DMS 273 treated with DMSO at 0.1 percent for 48 hours (cell line): ENCODE measurements around the gene DNTT.

Source experiments
- DNase-seq: peaks from one replicate; lab custom pipeline; 2025; lab: John Stamatoyannopoulos, UW

DNTT gene

DNA sequence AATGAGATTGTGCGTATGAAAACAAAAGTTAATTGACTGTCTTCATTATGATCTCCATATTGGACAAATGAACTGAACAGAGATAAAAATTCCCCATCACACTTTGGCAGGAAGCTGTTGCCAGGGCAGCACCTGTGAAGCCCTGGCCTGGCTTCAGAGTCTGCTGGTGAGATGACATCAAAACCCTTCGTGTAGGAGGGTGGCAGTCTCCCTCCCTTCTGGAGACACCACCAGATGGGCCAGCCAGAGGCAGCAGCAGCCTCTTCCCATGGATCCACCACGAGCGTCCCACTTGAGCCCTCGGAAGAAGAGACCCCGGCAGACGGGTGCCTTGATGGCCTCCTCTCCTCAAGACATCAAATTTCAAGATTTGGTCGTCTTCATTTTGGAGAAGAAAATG is at the start of gene DNTT:
Gene DNTT (plus strand): TSS at position 205 of the 400 bp plus-strand sequence. CDS start 64 bp downstream, at position 269.
- DNase-seq: no peak

GRCh38 chr10:96254976-96255375 is 49.3 kb upstream of the DNTT start:
- DNase-seq: no peak

- DNase-seq: peak; percentile 50
These were observed 48.5 kb upstream of the DNTT start for GRCh38 chr10:96255549-96256333.

DNA sequence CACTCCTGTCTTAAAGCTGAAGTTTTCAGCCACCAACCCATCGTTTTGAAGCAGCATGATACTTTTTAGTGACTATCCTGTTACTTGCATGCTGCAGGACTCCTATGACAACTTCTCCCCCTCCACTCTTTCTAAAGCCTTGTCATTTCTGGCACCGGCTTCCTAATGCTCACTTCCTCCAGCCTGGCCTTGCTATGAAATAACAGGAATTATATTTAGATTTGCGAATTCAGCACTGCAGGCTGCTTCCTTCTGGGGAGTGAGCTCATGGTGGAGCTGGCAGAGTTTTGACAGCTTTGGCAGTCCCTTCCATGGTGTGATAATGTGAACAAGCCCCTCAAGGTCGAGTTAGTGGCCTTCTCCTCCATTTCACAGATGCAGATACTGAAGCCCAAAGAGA is 46.3 kb upstream of the DNTT start:
- DNase-seq: no peak

DNA sequence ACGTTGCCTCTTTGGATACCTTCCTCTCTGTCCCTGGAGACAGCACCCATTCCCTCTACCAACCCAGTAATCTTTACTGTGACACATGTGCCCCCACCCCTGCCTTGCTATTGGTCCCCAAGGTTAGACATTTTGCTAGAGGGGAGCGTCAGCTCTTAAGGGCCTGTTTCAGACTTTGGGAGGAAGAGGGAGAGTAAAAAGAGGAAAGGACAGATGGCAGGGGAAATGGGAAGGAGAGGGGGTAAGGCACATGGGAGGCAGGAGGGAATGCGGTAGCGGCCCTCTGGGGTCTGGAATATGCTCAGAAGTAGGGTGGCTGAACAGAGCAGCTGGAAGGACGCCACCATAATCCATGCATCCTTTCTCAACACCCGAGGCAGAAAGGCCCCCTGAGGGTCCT is 45.1 kb upstream of the DNTT start:
- no peak for DNase-seq

GRCh38 chr10:96260014-96260413 is 44.2 kb upstream of the DNTT start:
- DNase-seq: peak; percentile 29

DNA sequence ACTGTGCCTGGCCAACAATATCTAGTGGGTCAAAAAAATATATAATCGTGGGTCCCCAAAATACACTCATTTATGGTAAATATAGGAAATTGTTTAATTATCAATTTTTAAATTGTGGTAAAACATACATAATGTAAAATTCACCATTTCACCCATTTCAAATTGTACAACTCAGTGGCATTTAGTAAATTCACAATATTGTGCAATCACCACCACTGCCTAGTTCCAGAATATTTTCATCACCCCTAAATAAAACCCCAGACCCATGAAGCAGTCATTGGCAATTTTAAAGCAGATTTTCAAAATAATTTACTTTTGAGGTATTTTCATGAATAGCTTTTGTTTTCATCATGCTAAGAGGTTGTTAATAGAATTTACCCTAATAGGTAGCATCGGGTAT is 43.1 kb upstream of the DNTT start:
- no peak for DNase-seq

DNA sequence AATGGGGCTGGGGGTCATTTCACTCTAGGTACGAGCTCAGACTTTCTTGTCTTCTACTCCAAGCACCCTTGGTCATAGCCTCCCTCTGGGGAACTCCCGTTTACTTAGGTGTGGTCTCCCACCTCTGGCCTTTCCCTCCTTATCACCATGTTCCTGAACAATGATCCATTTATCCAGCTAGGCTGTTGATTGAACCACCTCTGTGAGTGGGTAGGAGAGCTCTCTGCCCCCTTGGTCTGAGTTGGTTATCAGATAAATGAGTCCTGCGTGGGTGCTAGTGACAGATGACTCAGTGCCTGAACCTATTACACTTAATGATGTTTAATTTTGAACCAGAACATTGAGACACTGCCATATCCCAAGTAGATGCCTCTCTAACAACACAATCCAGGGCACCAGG is 42.3 kb upstream of the DNTT start:
- no peak for DNase-seq

DNA sequence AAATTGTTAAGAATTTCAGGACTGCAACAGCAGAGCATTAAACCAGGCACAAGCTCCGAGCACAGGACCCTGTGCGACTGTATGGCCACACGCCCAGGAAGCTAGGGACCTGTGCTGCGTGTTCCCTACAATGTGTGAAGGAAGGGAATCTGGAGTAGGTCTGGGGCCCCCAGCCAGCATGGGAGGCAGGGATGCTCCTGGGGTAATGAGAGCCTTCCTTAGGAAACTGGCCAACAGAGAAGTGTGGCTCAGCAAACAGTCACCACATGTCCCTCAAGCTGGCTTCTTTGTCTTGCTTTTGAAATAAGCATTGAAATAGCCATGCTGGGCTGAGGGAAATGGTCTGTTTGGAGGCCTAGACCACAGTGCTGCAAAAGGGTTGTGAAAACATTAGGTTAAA is 41.1 kb upstream of the DNTT start:
- DNase-seq: no peak

DNA sequence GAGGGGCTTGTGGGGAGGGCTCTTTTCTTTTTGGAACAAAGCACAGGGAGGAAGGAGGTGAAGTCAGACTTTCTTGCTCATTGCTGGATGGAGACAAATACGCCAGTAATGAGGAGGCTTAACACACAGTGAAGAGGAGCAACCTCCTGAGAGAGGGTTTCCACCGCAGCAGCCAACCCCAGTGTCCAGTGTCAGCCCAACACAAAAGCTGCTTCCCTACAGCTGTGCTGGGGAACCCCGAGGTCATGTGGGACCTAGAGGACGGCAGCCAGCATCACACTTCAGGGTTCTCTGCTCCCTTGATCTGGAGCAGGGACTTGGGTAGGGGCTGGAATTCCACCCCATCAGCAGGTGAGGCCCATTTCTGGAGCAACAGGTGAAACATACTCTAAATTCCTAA is 40.6 kb upstream of the DNTT start:
- no peak for DNase-seq

DNA sequence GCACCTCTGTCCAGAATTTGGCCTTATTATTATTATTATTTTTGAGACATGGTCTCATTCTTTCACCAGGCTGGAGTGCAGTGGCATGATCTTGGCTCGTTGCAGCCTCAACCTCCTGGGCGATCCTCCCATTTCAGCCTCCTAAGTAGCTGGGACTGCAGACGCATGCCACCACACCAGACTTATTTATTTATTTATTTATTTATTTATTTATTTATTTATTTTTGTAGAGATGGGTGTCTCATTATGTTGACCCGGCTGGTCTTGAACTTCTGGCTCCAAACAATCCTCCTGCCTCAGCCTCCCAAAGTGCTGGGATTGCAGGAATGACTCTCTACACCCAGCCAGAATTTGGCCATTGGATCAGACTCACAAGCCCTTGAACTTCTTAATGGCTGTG is 39.3 kb upstream of the DNTT start:
- DNase-seq: no peak

- DNase-seq: no peak
These were observed 38.0 kb upstream of the DNTT start for GRCh38 chr10:96266118-96266770.

GRCh38 chr10:96267234-96267705 is 37.0 kb upstream of the DNTT start:
- no peak for DNase-seq

DNA sequence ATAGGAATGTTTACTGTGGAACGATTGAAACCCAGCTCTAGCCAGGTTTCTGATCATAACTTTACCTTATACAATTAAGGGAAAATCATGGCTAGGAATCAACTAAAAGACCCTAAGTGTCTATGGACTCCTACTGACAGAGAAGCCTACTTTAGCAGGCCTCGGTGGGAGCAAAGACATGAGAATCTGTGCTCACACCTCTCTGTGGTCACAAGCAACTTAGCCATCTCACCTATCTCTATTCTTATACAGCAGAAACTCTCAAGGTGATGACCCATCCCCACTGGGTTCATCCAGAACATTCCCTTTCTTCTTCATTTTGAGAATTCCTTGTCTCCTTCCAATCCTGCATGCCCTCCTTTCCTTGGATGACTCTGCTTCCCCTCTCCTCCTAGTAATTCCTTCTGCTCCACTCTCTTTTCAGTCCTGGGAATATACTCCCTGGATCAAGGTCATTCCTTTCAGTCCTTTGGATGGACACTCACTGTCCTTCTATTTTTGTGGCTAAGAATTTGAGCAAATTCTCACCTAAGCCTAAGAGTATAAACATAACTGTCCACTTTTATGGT is 35.8 kb upstream of the DNTT start:
- no peak for DNase-seq

GRCh38 chr10:96269438-96270300 is 34.6 kb upstream of the DNTT start:
- no peak for DNase-seq

DNA sequence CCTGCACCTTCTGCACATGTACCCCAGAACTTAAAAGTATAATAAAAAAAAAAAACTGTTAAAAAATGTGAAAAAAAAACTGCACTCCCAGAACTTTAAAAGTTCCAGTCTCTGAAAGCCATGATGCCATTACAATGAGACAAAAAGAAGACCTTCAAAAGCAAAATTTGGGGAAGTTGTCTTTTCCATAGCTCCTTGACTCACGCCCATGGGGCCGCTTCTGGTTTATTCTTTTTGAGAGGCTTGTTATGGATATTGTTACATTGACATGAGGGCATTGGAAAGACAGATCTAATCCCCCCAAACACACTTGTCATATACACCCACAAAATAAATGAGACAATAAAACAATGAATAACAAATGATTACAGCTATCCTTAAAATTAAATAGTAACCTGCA is 33.7 kb upstream of the DNTT start:
- DNase-seq: no peak

- peak; percentile 35 for DNase-seq
These were observed 33.0 kb upstream of the DNTT start, which contains the start of gene BLNK for GRCh38 chr10:96271016-96271815. TSS of gene BLNK (minus strand) at chr10:96271569. CDS start at chr10:96271398, 171 bp downstream.

- DNase-seq: no peak
These were observed 31.6 kb upstream of the DNTT start for GRCh38 chr10:96272316-96273280.

DNA sequence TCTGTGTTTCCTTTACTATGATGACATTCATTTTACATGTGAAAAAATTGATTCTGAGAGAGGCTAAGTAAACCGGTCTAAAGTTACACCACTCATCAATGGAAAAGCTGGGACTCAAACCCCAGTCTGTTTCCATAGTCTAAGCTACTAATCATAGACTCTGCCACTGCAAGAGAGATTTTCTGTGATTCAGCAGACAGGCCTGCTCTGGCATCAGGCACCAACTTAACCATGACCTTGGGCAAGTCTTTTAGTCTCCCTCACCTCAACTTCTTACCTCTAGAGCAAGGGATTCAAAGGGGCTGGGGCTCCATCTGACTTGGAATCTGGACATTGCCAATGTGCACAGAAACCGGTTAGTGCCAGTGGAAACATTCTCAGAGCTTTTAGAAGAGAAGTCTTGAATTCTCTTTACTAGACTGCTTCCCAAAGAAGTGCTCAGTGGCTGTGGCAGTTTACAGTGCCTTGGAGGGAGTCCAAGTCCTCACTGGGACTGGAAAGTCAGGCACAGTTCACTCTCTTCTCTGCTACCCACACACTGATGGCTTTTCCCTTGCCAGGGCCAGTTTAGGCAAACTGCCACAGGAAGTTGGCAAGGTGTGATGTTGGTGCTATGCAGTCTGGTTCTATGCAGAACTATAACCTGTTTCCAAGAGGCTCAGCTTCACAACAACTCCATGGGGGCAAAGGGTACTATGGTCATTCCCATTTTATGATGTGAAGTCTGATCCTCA is 28.4 kb upstream of the DNTT start:
- no peak for DNase-seq
